ENCODE data around the gene SLC39A7.

DNA sequence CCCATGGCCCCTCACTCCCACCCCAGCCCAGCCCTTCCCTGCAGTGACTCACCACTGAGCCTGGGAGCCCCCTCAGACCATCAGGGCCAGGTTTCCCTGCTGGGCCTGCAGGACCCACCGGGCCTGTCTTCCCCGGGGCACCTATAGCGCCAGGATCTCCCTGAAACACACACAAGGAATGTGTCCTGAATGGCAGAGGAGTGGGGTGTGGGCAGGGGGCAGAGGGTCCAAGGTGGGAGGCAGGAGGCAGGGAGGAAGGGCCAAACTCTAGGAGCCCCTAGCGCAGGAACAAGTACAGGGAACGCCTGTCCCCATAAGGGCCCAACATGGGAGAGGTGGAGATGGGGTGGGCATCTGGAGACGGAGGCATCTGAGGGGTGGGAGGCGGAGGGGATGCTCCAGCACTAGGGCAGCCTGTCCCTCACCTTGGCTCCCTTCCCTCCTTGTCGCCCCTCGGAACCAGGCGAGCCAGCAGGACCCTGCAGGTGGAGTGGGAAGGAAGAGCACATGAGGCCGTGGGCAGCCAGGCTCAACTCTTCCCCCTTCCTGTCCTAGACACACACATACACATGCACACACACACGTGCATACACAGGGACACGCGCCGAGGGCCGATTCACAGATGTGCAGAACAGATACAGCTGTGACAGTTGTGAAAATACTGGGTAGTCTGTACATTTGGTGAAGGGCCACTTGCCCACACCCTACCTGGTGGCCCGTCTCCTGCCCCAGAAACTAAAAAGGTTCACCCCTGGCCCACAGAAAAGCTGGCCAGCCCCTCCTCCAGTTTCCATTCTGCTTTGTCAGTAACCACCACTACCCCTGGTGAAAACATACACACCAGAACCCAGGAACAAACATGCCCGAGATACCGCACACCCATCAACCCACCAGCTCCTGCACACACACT lies 33.0 kb upstream of the SLC39A7 start:
- TF ChIP-seq, protein P1, sequence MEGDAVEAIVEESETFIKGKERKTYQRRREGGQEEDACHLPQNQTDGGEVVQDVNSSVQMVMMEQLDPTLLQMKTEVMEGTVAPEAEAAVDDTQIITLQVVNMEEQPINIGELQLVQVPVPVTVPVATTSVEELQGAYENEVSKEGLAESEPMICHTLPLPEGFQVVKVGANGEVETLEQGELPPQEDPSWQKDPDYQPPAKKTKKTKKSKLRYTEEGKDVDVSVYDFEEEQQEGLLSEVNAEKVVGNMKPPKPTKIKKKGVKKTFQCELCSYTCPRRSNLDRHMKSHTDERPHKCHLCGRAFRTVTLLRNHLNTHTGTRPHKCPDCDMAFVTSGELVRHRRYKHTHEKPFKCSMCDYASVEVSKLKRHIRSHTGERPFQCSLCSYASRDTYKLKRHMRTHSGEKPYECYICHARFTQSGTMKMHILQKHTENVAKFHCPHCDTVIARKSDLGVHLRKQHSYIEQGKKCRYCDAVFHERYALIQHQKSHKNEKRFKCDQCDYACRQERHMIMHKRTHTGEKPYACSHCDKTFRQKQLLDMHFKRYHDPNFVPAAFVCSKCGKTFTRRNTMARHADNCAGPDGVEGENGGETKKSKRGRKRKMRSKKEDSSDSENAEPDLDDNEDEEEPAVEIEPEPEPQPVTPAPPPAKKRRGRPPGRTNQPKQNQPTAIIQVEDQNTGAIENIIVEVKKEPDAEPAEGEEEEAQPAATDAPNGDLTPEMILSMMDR (conservative IDR thresholded peaks at IDR 0.05 in 1 of 2, IDR thresholded peaks at IDR 0.05 in 1 of 2; ENCODE audit: extremely low read depth in 1 of 2, insufficient read depth in 1 of 2, low read depth in 1 of 2, low read length in 2 of 2) = no peak
- TF ChIP-seq EZH2 (IDR thresholded peaks at IDR 0.05; ENCODE audit: borderline replicate concordance, low read length) = no peak

Data from mammary epithelial cell (primary cell).